T47D (cell line): ENCODE data around the gene FRY.

Source experiments
- DNase-seq, 2 experiments: peaks; one replicate each; pipeline versions ENCODE4 v3.0.0 to v3.0.0-alpha.2; 2011 to 2012; ENCODE audit warnings: low read depth in 1 of 2, low spot score in 1 of 2
- JUND ChIP-seq: IDR thresholded peaks from 2 replicates; pipeline ENCODE4 v1.6.1; 2012; ENCODE audit warnings: low read depth
- in situ Hi-C: cut with HindIII; loops from 2 replicates; pipeline ENCODE4 v1.10.0; 2016; ENCODE audit warnings: low sequenced_read_pairs, low pct_unique_long_range_greater_than_20kb

Gene FRY

GRCh38 chr13:32213626-32214025 is 182.1 kb downstream of the FRY start:
- in situ Hi-C loops, result no loop called here
- TF ChIP-seq JUND, result no peak
- DNase-seq, result no peak

GRCh38 chr13:32214071-32214470 is 182.5 kb downstream of the FRY start:
- in situ Hi-C loops, result no loop called here
- no peak for TF ChIP-seq JUND
- no peak for DNase-seq

- DNase-seq, result no peak
- in situ Hi-C loops, result no loop called here
- no peak for TF ChIP-seq JUND
Observed at GRCh38 chr13:32216281-32216680, 184.7 kb downstream of the FRY start.

GRCh38 chr13:32222046-32222676 is 190.6 kb downstream of the FRY start:
- in situ Hi-C loops, result no loop called here
- no peak for TF ChIP-seq JUND
- DNase-seq, result no peak

- DNase-seq, result no peak
- no peak for TF ChIP-seq JUND
- in situ Hi-C loops, result no loop called here
Observed at GRCh38 chr13:32224916-32225315, 193.3 kb downstream of the FRY start.

GRCh38 chr13:32225481-32225931 is 193.9 kb downstream of the FRY start:
- no peak for DNase-seq
- in situ Hi-C loops, result no loop called here
- no peak for TF ChIP-seq JUND

GRCh38 chr13:32228330-32229041 is 196.9 kb downstream of the FRY start:
- TF ChIP-seq JUND, result no peak
- in situ Hi-C loops, result no loop called here
- peak in 1 of 2 experiments; percentile 8 for DNase-seq

GRCh38 chr13:32229443-32229842 is 197.9 kb downstream of the FRY start:
- TF ChIP-seq JUND, result no peak
- in situ Hi-C loops, result no loop called here

GRCh38 chr13:32232263-32232662 is 200.7 kb downstream of the FRY start:
- no peak for DNase-seq
- no peak for TF ChIP-seq JUND
- in situ Hi-C loops, result no loop called here

More at GRCh38 chr13:32229443-32229842, 197.9 kb downstream of the FRY start:
- DNase-seq, result no peak

GRCh38 chr13:32233062-32233461 is 201.5 kb downstream of the FRY start:
- TF ChIP-seq JUND, result no peak
- in situ Hi-C loops, result no loop called here
- no peak for DNase-seq

GRCh38 chr13:32234914-32235313 is 203.3 kb downstream of the FRY start:
- in situ Hi-C loops, result no loop called here
- TF ChIP-seq JUND, result no peak
- DNase-seq, result no peak

GRCh38 chr13:32237681-32238080 is 206.1 kb downstream of the FRY start:
- in situ Hi-C loops, result no loop called here
- no peak for TF ChIP-seq JUND
- DNase-seq, result no peak

- TF ChIP-seq JUND, result no peak
- DNase-seq, result no peak
- in situ Hi-C loops, result no loop called here
Observed at GRCh38 chr13:32243695-32244094, 212.1 kb downstream of the FRY start.
